ENCODE measurements around the gene CDC42EP4. TPM values are rescaled to one million over a fixed set of nuclear protein-coding genes. Genes with fewer than 3 reads are reported as not detected.
"Not testable (repeated sequence)": the region's sequence is repeated elsewhere in the genome, so short reads cannot be mapped to it uniquely, and the experiment has no call there.

The CDC42EP4 gene
- total RNA-seq, 1 experiment from 2014 or later, result 30.9 TPM

DNA sequence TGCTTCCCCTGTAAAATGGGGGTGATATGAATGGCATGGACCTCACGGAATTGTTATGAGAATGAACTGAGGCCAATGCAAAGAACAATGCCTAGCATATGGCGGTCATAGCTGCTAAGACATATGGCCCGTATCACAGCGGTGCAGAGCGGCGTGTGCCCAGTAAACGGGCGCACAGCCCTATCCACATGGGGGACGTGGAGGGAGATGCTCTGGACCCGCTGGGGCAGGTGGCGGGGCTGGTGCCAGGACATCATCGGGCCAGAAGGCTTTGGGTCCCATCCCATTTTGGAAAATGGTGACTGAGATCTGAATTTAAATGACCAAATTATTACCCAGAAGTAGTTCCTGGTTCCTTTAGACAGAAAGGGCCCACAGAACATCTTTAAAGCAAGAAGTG, 31.6 kb downstream of the CDC42EP4 start:
- no peak for DNase-seq (ENCODE audit: low spot score)

GRCh38 chr17:73279704-73280103, 32.1 kb downstream of the CDC42EP4 start:
- DNase-seq (ENCODE audit: low spot score), result no peak

DNA sequence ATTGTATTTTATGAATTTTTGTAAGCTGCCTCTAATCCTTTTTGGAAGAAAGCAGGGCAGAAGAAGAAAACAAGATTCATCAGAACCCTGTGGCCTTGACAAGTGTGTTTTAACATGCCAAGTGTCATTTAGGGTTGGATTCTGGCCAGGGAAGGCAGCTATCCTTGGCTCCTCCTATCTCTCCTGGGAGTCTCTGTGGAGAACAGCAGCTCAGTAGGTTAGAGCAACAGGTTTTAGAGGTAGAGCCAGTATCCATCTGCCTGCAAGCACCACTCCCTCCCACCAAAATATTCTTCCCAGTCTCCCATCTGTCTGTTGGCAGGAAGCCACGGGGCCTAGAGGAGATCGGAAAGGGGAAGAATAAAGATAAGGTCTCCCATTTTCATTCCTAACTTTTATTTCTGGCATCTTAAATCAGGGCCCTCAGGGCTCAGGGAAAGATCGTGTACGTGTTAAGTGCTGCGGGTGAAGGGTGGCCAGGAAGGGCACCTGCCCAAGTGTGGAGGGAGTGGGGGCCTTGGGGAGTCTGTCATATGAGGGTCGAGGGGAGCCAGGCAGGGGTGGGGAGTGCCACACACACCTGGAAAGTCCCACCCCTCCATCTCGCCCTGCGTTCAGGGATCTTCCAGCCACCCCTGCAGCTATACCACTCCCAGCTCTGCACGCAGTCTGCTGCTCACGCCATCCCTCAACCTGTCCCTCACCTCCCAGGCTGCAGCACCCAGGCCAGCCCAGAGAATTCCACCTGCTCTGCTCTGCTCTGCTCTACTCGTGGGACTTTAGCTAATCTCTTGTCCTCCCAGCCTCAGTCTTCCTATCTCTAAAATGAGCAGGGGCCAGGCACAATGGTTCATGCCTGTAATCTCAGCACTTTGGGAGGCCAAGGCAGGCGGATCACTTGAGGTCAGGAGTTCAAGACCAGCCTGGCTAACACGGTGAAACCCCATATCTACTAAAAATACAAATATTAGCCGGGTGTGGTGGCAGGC, 33.0 kb downstream of the CDC42EP4 start:
- no peak for DNase-seq (ENCODE audit: low spot score)

DNA sequence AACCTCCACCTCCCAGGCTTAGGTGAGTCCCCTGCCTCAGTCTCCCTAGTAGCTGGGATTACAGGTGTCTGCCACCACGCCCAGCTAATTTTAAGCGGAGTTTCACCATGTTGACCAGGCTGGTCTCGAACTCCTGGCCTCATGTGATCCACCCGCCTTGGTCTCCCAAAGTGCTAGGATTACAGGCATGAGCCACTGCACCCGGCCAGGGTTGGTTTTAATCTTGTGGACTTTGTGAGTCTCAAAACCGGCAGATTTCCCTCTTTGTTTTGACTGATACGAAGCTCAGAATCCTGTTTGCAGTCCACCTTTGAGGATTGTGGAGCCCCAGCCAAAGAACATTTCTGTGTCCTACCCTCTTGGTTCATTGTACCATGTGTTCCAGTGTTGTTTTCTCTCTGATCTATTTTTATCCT, 33.7 kb downstream of the CDC42EP4 start:
- DNase-seq (ENCODE audit: low spot score), result no peak

GRCh38 chr17:73274490-73274889, 37.3 kb downstream of the CDC42EP4 start:
- DNase-seq (ENCODE audit: low spot score), result no peak

DNA sequence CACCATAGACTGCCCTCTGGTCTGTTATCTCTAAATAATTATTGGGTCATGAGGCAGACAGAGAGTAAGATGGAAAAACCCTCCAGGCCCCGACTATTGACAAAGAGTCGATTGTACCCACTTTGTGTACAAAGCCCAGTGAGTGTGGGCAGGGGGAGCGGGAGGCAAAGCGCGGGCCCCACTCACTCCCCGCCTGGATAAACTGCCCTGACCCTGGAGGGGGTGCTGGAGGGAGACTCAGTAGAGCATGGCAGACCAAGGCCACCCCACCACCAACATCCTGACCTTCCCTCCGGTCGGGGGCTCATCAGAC, 38.9 kb downstream of the CDC42EP4 start:
- no peak for DNase-seq (ENCODE audit: low spot score)

DNA sequence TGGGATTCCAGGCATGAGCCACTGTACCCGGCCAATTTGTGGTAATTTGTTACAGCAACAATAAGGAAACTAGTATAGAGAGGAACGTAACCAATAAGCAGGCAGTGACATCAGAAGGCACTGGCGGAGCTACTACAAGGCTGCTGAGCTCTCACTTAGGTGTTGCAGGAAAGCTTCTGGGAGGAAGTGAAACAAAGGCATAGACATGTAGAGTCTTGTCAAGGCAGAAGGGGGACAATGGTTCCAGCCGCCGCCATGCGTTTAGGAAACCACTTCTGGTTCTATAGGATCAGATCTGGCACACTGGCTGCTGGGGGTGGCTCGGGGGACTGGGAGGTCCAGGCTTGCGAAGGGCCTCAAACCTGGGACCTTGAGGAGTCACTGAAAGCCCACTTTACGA, 40.7 kb downstream of the CDC42EP4 start:
- no peak for DNase-seq (ENCODE audit: low spot score)

GRCh38 chr17:73269791-73270190, 42.0 kb downstream of the CDC42EP4 start:
- no peak for DNase-seq (ENCODE audit: low spot score)

- DNase-seq (ENCODE audit: low spot score), result no peak
Measured at GRCh38 chr17:73269329-73269615, 42.5 kb downstream of the CDC42EP4 start.

DNA sequence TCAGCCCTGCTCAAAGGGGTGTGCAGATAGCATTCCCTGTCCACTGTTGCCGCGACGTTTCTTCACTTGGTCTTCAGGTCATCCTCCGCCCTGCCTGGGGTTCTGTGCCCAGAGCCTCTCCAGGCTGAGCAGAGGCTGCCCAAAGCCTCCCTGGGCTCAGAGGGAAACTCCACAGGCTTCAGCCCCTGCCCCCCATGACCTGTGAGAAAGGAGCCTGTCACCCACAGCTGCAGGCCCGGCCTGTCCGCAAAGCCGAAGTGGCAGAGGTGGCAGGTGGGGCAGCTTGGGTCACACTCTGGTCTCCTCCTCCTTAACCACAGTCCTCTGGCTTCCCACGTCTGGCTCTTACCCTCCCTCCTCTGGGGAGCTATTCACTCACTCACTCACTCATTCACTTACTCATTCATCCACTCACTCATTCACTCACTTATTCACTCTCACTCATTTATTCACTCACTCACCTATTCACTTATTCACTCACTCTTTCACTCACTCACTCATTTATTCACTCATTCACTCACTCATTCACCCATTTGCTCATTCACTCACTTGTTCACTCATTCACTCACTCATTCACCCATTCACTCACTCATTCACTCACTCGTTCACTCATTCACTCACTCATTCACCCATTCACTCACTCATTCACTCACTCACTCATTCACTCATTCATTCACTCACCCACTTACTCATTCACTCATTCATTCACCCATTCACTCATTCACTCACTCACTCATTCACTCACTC, 43.0 kb downstream of the CDC42EP4 start:
- no peak for DNase-seq (ENCODE audit: low spot score)

DNA sequence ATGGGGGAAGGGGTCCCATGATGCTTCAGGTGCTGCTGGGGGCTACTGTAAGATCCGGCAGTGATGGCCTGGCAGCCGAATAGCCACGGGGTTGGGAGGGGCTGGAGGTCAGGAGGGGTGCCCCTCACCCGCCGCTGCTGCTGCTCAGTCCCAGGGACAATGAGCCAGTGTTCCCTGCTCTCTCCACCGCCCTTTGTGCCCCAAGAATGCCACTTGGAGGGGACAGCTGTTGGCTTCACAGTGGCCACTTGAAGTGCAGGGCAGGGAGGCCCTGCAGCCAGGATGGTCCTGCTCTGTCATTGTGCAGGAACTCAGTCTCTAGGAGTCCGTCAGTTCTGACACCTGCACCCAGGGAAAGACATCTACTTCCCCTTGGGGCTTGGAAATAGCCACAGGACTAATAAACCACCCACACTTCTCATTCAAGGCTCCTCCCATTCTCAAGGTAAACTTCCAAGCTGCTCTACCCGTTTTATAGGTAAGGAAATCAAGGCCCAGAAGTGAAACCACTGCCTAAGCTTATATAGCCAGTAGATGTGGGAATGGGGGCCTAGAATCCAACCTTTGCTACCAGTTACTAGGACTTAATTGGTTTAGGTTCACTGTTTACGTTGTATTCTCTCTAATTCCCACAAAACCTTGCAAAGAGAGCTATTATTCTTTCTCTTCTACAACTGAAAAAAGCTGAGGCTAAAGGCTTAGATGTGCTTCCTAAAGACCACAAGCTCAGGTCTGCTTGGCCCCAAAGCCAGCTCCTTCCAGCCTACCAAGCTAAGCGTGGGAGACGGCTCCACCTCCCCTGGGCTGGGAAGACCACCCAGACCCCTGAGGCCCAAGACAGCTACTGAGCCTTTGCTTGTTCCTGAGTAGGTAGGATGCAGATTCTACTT, 43.9 kb downstream of the CDC42EP4 start:
- no peak for DNase-seq (ENCODE audit: low spot score)

DNA sequence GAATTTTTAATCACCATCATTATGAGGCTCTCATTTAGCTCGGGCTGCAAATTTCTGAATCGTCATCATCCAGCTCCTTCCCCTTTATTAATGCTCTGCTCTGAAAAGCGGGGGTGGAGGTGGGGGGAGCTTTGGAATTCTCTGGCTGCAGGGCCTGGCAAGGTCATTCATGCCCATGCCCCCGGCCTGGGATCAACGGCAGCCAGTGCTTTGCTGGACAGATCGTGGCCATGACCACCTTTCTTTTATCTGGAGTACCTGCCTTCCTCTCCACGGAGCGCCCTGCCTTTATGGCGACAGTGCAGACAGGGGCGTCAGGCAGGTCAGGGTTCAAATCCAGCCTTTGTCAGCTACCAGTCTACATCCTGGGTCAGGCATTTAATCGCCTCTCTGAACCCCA, 45.0 kb downstream of the CDC42EP4 start:
- DNase-seq (ENCODE audit: low spot score), result no peak

- DNase-seq (ENCODE audit: low spot score), result no peak
Measured at GRCh38 chr17:73265646-73266640, 45.9 kb downstream of the CDC42EP4 start.

GRCh38 chr17:73264448-73264847, 47.4 kb downstream of the CDC42EP4 start:
- not testable (repeated sequence) for DNase-seq (ENCODE audit: low spot score)

DNA sequence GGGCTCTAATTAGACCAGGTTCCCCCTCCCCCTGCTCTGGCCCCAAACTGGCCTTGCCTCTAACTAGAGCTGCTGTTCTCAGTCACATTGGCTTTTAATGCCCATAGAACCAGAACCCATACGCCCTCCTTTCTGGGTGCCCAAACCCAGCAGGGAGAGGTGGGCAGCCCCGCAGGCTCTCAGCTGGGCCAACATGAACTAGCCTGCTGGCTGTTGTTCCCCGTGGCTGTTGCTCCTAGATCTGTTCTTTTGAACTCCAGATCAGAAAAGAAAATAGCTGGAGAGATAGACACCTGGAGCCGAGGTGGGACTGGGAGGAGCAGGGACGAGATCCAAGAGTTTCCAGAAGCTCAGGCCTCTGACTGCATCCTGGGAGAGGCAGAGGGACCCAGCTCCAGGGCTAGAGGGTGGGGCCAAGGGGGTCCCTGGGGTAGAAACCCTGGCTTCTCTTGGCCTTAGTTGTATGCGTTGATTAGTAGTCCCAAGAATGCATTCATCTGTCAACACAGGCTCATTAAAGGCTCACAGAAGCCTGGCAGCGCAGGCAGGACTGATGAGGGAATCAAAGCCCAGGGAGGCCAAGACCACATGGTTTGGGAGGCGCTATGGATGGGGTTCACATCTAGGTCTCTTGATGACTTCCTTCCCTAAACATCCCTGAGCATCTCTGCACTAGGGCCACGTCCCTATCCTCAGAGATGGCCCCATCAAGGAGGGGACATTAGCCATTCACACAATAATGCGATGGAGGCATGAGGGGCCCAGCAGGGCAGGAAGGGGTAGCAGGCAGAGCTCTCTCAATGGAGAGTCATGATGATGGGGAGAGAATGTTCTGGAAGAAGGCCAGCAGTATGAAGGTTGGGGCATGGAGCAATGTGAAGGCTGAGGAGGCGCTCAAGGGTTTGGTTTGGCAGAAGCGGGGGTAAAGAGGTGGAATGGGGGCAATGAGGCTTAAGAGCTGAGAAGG, 48.8 kb downstream of the CDC42EP4 start:
- DNase-seq (ENCODE audit: low spot score), result no peak

GRCh38 chr17:73261952-73262675, 49.7 kb downstream of the CDC42EP4 start:
- peak; percentile 64 for DNase-seq (ENCODE audit: low spot score)

GRCh38 chr17:73261617-73261951, 50.2 kb downstream of the CDC42EP4 start, which contains the start of gene CPSF4L:
TSS of gene CPSF4L (minus strand) at chr17:73261880. CDS start at chr17:73261818, 62 bp downstream.
- no peak for DNase-seq (ENCODE audit: low spot score)

GRCh38 chr17:73257516-73257915, 54.3 kb downstream of the CDC42EP4 start:
- DNase-seq (ENCODE audit: low spot score), result no peak

DNA sequence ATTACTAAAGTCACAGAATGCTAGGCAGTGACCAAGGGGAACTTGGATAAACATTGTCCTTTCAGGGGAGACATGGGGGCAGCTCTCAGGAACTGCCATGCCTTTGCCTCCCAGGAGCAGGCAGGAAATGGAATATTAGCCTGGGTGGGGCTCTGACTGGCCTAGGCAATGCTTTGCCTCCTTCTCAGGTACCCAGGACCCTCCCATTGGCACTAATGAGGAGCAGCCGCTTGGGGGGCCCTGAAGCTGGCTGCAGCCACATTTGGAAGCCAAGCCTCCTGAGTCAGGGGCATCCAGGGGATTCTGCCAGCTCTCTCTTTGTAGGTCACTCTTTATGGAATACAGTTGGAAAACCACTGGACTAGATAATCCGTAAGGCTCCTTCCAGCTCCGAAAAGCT, 55.6 kb downstream of the CDC42EP4 start:
- DNase-seq (ENCODE audit: low spot score), result no peak

Data from H4 (cell line).